GM12801 (cell line): ENCODE measurements around the gene TMED10.

ENCODE experiments used
- CTCF ChIP-seq: IDR thresholded peaks from one replicate; pipeline ENCODE4 v1.5.1; 2011; ENCODE audit warnings: control low read depth; ENCODE audit not compliant: insufficient read length; ENCODE audit errors: extremely low read depth

TMED10 gene

GRCh38 chr14:75167325-75167724 lies 9.1 kb downstream of the TMED10 start:
- no peak for TF ChIP-seq CTCF

DNA sequence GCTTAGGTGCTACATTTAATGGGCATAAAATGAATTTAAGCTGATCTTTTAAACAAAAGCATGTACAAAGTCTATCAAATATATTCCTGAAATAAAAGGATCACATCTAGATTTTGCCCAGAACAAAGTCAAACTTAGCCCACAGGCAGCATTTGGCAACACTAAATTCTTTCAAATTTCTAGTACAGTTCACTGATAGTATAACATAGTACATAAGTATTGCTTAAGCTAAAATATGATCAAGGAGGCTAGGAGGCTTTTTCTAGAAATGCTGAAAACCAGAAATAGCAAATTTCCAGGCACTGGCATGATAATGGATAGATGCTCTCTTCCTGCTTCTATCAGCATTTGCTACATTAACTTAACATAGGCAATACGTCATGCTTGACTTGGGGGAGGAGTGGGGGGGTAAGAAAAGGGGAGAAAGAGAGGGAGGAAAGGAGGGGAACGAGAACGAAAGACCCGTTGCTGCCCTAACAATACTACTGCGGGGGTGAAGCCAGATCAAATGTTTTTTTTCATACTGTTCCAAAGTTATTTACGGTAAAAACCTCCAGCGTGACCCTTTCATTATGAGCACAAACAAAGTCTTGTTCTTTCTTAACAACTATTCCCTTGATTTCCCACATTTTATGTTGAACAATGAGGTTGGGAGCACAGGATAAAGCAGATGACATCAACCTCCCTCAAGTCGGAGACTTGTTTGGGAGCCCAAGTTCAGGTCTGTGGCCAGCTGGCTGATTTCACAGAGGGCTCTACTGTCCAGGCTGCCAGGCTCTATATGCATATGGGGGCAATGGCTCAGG lies 10.6 kb downstream of the TMED10 start:
- TF ChIP-seq CTCF = no peak

GRCh38 chr14:75164809-75165208 lies 11.6 kb downstream of the TMED10 start:
- TF ChIP-seq CTCF = no peak

GRCh38 chr14:75163677-75164076 lies 12.7 kb downstream of the TMED10 start:
- TF ChIP-seq CTCF = no peak

DNA sequence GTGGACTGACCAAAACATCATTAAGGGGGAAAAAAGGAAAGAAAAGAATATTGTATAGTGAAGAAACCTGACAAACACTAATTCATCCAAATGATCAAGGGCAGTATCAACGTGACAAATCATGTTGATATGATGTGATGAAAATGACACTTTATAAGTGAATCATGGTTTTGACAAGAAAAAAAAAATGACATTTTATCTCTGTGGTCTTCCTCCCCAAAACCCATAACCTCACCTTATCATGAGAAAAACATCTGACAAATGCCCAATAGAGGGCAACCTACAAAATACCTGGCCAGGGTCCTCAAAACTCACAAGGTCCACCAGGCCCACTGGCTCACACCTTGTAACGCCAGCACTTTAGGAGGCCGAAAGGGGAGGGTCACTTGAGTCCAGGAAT lies 13.8 kb downstream of the TMED10 start:
- no peak for TF ChIP-seq CTCF

- no peak for TF ChIP-seq CTCF
These were observed 17.4 kb downstream of the TMED10 start for GRCh38 chr14:75158843-75159614.

DNA sequence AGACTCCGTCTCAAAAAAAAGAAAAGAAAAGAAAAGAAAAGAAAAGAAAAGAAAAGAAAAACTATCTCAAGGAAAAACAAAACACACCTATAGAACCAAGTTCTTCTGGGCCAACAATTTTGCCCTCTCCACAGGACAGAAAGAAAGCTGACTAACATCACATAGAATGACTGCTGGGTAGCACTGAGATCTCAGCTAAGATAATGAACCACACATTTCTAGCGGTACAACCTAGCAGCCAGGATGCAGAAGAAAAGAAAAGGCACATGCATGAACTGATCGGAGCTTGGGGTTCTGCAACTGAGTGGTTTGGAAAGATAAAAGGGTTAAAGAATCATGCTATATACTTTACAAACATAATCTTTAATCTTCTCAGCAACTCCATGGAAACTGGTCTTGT lies 19.5 kb downstream of the TMED10 start:
- TF ChIP-seq CTCF = no peak
